ENCODE measurements around the gene NTNG1.
"Not testable (repeated sequence)": the region's sequence is repeated elsewhere in the genome, so short reads cannot be mapped to it uniquely, and the experiment has no call there.

NTNG1 gene

GRCh38 chr1:107142666-107143065 lies 1.8 kb downstream of the NTNG1 start:
- no peak for DNase-seq (ENCODE audit: low read depth in 2 of 2)

GRCh38 chr1:107145637-107146036 lies 4.8 kb downstream of the NTNG1 start:
- no peak for DNase-seq (ENCODE audit: low read depth in 2 of 2)

GRCh38 chr1:107147843-107148242 lies 7.0 kb downstream of the NTNG1 start:
- DNase-seq (ENCODE audit: low read depth in 2 of 2), result no peak

GRCh38 chr1:107149946-107150345 lies 9.1 kb downstream of the NTNG1 start:
- no peak for DNase-seq (ENCODE audit: low read depth in 2 of 2)

- no peak for DNase-seq (ENCODE audit: low read depth in 2 of 2)
These were observed 10.5 kb downstream of the NTNG1 start for GRCh38 chr1:107151295-107151694.

- DNase-seq (ENCODE audit: low read depth in 2 of 2), result no peak
These were observed 11.6 kb downstream of the NTNG1 start for GRCh38 chr1:107152395-107152794.

GRCh38 chr1:107153014-107153413 lies 12.2 kb downstream of the NTNG1 start:
- DNase-seq (ENCODE audit: low read depth in 2 of 2), result no peak

GRCh38 chr1:107158496-107158895 lies 17.7 kb downstream of the NTNG1 start:
- no peak for DNase-seq (ENCODE audit: low read depth in 2 of 2)

GRCh38 chr1:107158991-107159390 lies 18.2 kb downstream of the NTNG1 start:
- no peak for DNase-seq (ENCODE audit: low read depth in 2 of 2)

GRCh38 chr1:107162745-107163144 lies 21.9 kb downstream of the NTNG1 start:
- no peak for DNase-seq (ENCODE audit: low read depth in 2 of 2)

GRCh38 chr1:107164901-107165300 lies 24.1 kb downstream of the NTNG1 start:
- DNase-seq (ENCODE audit: low read depth in 2 of 2), result not testable (repeated sequence)

- no peak for DNase-seq (ENCODE audit: low read depth in 2 of 2)
These were observed 28.8 kb downstream of the NTNG1 start for GRCh38 chr1:107169615-107170014.

GRCh38 chr1:107171333-107171732 lies 30.5 kb downstream of the NTNG1 start:
- DNase-seq (ENCODE audit: low read depth in 2 of 2), result no peak

GRCh38 chr1:107172450-107173170 lies 31.8 kb downstream of the NTNG1 start:
- DNase-seq (ENCODE audit: low read depth in 2 of 2), result no peak

- no peak for DNase-seq (ENCODE audit: low read depth in 2 of 2)
These were observed 34.5 kb downstream of the NTNG1 start for GRCh38 chr1:107175102-107175909.

- DNase-seq (ENCODE audit: low read depth in 2 of 2), result no peak
These were observed 40.6 kb downstream of the NTNG1 start for GRCh38 chr1:107181253-107181969.

GRCh38 chr1:107183011-107183410 lies 42.2 kb downstream of the NTNG1 start:
- no peak for DNase-seq (ENCODE audit: low read depth in 2 of 2)

GRCh38 chr1:107184888-107185287 lies 44.0 kb downstream of the NTNG1 start:
- no peak for DNase-seq (ENCODE audit: low read depth in 2 of 2)

GRCh38 chr1:107187399-107187798 lies 46.6 kb downstream of the NTNG1 start:
- DNase-seq (ENCODE audit: low read depth in 2 of 2), result no peak

GRCh38 chr1:107188160-107188559 lies 47.3 kb downstream of the NTNG1 start:
- DNase-seq (ENCODE audit: low read depth in 2 of 2), result no peak

GRCh38 chr1:107194380-107194779 lies 53.5 kb downstream of the NTNG1 start:
- no peak for DNase-seq (ENCODE audit: low read depth in 2 of 2)

GRCh38 chr1:107195476-107195875 lies 54.6 kb downstream of the NTNG1 start:
- no peak for DNase-seq (ENCODE audit: low read depth in 2 of 2)

All from fibroblast of skin of left biceps (primary cell).